Activated T-helper 1 cell treated with anti-CD3 and anti-CD28 coated beads, Interleukin-12 subunit alpha, Interleukin-12 subunit beta, Interleukin-2, Interleukin-4 antibody, amounts not matched to agents 30 ng/mL and 10 ng/mL and 1 ng/mL, durations not matched to agents 14 hours and 24 hours and 36 hours (primary cell): ENCODE results near the gene SET. TPM values are rescaled to one million over a fixed set of nuclear protein-coding genes. Genes with fewer than 3 reads are reported as not detected.

Source experiments
- DNase-seq: peaks from one replicate; pipeline ENCODE4 v3.0.0; 2021; ENCODE audit warnings: low spot score
- H3K27ac Mint-ChIP-seq: one replicate; pipeline ENCODE4 v1.8.0; 2021; ENCODE audit warnings: mild to moderate bottlenecking, mixed read lengths
- H3K27me3 Mint-ChIP-seq: one replicate; pipeline ENCODE4 v1.8.0; 2022; ENCODE audit warnings: mild to moderate bottlenecking, moderate library complexity, mixed read lengths; ENCODE audit not compliant: insufficient read depth
- H3K36me3 Mint-ChIP-seq: one replicate; pipeline ENCODE4 v1.8.0; 2021; ENCODE audit warnings: low read depth, mixed read lengths
- H3K4me1 Mint-ChIP-seq: one replicate; pipeline ENCODE4 v1.8.0; 2021; ENCODE audit warnings: low read depth, mixed read lengths
- H3K4me3 Mint-ChIP-seq: one replicate; pipeline ENCODE4 v1.8.0; 2021; ENCODE audit warnings: mild to moderate bottlenecking, moderate library complexity, mixed read lengths
- H3K9me3 Mint-ChIP-seq: one replicate; pipeline ENCODE4 v1.8.0; 2021; ENCODE audit warnings: mixed read lengths
- intact Hi-C: fragments of 100-400 bp; cut with micrococcal nuclease; formaldehyde crosslinking; loops from one replicate; pipeline ENCODE4 v1.15.1; 2024
- total RNA-seq: library from RNA; stranded (reverse); gene quantifications from 2 replicates; pipeline ENCODE4 v1.2.3, GENCODE V29; 2022

SET gene
- total RNA-seq, 1 donor from 2014 or later: 775 TPM

DNA sequence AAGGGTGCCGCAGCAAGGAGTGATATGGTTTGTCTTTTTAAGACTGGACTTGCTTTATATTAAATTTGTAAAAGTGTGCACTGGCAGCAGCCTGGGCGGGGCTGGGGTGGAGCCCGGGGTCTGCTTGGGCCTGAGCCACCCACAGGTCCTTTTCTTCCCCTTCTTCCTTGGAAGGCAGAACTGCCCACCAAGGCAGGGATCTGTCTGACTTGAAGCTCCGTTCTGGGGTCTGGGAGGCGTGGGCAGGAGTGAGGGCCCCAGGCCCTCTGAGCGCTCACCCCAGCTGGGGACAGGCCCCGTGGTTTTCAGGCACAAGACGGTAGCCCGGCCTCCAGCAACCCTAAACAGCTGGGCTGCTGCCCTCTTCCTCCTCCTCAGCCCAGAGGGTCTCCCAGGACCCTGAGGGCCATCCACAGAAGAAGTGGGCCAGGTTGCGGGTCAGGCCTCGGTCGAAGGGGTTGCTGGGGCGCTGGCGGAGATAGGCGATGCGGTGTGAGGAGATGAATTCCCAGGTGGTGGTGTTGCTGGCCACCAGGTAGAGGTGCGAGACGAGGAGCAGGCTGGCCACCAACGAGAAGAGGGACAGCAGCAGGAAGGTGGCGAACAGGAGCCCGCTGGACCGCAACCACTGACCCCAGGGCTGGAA, 31.9 kb downstream of the SET start:
- Mint-ChIP-seq H3K4me1 (peaks cover 33% of the 10 kb centered on the region), H3K4me3 (peak overlapping the region; percentile 54), H3K27ac (no peak overlapping the region), H3K9me3 (no peaks in the 10 kb centered on the region), H3K27me3 (no peaks in the 10 kb centered on the region), H3K36me3 (peaks cover 2% of the 10 kb centered on the region)
- DNase-seq: no peak
- intact Hi-C loops: loop anchor here (10.0 kb wide), 1 partner anchor 224 kb away; the partner anchor contains the start of genes DOLK and NUP188

DNA sequence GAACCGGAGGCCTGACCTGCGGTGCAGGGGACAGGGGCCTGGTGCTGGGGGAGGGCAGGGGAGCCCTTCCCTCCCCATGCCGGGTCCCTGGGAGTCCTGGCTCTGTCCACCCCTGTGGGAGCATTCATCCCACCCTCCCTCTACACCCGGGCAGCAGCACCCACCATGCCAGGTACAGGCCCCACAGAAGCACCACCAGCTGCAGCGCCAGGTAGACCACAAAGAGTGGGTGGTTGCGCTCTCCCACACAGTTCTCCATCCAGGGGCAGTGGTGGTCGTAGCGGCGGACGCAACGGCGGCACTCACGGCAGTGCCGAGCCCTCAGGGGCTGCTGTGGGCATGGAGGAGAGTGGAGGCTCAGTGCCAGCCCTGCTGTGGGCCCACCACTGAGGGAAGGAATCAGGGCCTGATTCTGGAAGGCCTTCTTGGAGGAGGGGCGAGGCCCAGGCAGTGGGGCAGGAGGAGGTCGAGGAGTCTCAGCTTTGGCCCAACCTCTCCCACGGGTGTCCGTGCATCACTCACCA, 32.5 kb downstream of the SET start:
- no peak for DNase-seq
- Mint-ChIP-seq H3K27me3 (no peaks in the 10 kb centered on the region), H3K4me1 (peaks cover 36% of the 10 kb centered on the region), H3K9me3 (no peaks in the 10 kb centered on the region), H3K27ac (no peak overlapping the region), H3K4me3 (peak overlapping the region; percentile 92), H3K36me3 (peaks cover 2% of the 10 kb centered on the region)
- intact Hi-C loops: loop anchor here (10.0 kb wide), 1 partner anchor 223 kb away; the partner anchor contains the start of genes DOLK and NUP188

DNA sequence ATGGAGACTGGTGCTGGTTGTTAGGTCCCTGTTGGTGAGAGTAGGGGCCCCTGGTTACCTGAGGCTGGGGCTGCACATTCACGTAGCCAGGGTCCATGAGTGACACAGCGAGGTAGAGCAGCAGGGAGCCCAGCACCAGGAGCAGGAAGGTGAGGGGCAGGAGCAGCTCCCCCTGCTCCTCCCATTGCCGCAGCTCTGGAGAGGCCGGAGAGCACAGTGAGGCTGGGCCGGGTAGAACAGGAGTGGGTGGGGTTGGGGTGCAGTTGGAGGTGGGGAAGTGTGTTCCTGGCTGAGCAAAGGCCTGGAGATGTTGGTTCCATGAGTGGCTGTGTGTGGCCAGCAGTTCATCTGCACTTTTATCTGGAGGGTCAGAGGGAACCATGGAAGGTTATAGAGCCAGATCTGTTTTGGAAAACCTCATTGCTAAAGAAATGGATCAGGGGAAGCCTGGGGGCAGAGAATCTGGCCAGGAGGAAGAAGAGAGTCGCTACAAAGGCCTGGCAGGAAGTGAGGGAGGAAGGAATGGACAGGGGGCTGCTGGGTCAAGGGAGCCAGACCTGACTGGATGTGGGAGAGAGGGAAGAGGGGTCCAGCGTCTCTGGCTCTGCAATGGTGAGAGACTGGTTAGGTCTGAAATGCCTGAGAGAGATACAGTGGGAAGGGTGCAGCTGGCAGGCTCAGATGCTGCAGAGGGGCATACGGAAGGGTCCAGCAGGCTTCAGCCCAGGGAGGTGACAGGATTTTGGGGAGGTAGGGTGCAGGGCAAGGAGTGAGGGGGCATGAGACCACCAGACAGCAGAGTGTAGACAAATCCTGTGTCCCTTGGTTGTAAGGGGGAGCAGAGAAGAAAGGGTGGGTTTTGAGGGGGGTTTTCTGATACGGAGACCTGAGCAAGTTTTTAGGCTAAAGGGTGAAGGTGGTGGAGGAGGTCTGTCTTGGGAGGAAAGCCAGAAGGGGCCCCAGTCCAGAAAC, 33.6 kb downstream of the SET start:
- Mint-ChIP-seq H3K27me3 (no peaks in the 10 kb centered on the region), H3K4me1 (peaks cover 40% of the 10 kb centered on the region), H3K27ac (peak overlapping the region; percentile 79), H3K4me3 (peak overlapping the region; percentile 92), H3K9me3 (no peaks in the 10 kb centered on the region), H3K36me3 (peaks cover 2% of the 10 kb centered on the region)
- intact Hi-C loops: loop anchor here (10.0 kb wide), 1 partner anchor 222 kb away; the partner anchor contains the start of genes DOLK and NUP188
- no peak for DNase-seq

DNA sequence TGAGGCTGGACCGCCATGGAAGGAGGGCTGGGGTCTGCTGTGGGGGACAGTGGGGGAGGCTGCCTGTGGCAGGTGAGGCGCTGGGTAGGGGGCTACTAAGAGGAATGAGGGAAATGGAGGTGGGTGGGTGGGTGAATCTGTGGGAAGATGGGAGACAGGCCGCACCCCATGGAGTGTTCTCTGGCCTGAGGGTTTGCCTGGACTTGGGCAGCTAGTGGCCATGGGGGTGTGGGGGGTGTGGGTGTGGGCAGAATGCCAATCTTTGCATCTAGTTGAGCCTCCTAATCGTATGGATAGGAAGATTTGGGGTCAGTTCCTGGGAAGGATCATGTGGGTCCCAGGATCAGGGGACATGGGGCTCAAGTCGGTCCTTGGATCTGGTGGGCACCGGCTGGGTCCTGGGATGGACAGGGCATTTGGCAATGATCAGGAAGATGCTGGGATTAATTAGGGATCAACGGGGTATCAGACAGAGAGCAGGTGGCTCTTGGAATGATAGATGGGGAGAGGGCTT, 34.4 kb downstream of the SET start:
- Mint-ChIP-seq H3K27ac (peak overlapping the region; percentile 93), H3K9me3 (no peaks in the 10 kb centered on the region), H3K36me3 (peaks cover 2% of the 10 kb centered on the region), H3K4me1 (peaks cover 42% of the 10 kb centered on the region), H3K27me3 (no peaks in the 10 kb centered on the region), H3K4me3 (peak overlapping the region; percentile 92)
- DNase-seq: no peak
- intact Hi-C loops: loop anchor here (10.0 kb wide), 1 partner anchor 221 kb away; the partner anchor contains the start of genes DOLK and NUP188

DNA sequence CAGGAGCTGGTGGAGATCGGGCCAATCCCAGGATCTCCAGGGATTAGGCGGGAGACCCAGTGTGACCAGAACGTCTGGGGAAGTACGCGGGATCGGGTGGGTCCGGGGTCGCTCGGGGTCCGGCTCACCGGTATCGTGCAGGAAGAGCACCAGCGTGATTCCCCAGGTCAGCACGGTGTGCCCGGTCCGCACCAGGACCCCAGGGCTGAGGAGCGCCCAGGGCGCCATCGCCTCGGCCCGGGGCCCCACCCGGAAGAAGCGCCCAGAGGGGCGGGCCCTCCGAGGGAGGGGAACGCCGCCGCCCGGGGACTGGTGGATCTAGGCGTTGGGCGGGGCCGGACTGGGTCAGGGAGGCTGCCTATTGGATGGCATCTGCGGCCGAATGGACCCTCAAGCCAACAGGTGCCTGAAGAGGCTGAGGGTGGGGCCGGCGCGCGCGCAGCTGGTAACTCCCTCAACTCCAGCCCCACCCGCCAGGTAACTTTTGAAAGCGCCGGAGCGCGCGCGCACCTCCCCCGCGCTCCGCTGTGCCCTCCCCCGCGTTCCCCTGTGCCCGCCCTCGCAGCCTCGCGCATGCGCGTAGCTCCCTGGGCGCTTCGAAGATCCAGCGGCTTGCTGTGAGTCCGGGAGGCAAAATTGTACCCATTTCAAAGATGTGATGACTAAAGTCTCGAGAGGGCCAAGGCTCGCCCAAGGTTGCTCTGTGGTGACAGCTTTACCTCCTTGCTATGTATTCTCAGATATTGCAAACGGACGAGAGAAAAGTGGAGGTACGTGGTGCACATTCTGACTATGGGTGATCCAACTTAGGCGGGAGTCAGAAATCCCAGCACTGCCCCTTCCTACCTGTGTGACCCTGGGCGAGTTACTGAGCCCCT, 35.1 kb downstream of the SET start, which contains the start of gene ZDHHC12:
Gene ZDHHC12 (minus strand): TSS at position 262 of the 878 bp plus-strand sequence. CDS start 34 bp downstream, at position 228.
- Mint-ChIP-seq H3K27ac (peak within 1 kb of the TSS; percentile 93), H3K9me3 (no peaks in the 10 kb centered on the region), H3K4me3 (peak within 1 kb of the TSS; percentile 92), H3K4me1 (peaks cover 42% of the 10 kb centered on the region), H3K27me3 (no peaks in the 10 kb centered on the region), H3K36me3 (peaks cover 2% of the 10 kb centered on the region)
- intact Hi-C loops: loop anchor here (1.0 to 10.0 kb wide), 12 partner anchors 22 to 353 kb away; partner anchors contain the start of genes DOLK, DYNC2I2, ENDOG and KYAT1
- DNase-seq: peak; percentile 99

DNA sequence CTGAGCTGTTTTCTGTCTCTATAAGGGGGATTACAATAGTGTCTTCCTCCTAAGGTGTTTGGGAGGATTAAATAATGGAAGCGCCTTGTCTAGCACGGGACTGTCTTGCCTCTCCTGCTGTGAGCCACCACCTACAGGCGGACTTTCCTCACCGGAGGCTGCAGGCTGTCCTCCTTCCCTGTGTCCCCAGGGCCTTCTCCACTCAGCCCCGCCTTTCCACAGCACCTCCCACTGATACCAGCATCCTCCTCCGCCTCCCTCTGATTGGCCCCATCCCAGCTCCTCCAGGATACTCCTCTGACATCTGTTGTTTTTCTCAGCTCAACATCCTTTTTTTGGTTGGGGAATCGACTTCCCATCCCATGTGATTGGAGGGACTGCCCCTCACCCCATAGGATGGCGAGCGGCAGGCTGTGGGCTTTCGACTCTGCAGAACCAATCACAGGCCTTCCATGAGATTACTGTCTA, 35.8 kb downstream of the SET start:
- peaks cover 42% of the 10 kb centered on the region for H3K4me1 Mint-ChIP-seq
- intact Hi-C loops: loop anchor here (1.0 to 10.0 kb wide), 12 partner anchors 22 to 353 kb away; partner anchors contain the start of genes DOLK, DYNC2I2, ENDOG and KYAT1

DNA sequence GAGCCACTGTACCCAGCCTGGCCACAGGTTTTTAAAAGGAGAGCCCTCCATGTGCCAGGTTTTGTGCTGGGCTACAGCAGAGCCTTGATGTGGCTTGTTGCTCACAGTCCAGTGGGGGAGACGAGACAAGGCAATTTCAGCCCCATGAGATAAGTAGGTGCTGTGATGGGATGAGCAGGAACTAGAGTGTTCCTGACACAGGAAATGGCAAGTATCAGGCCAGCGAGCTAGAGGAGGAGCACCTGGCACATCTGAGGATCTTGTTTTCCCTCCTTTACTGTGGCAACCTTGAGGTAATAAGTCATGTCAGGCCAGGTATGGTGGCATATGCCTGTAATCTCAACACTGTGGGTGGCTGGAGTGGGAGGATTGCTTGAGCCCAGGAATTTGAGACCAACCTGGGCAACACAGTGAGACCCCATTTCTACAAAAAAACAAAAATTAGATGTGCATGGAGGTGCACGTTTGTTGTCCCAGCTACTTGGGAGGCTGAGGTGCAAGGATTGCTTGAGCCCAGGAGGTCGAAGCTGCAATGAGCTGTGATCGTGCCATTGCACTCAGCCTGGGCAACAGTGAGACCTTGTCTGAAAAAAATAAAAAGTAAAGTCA, 38.7 kb downstream of the SET start:
- no peak overlapping the region for H3K4me3 Mint-ChIP-seq

More for the DNA sequence above, 35.8 kb downstream of the SET start:
- Mint-ChIP-seq H3K27me3 (no peaks in the 10 kb centered on the region), H3K36me3 (peaks cover 2% of the 10 kb centered on the region), H3K9me3 (no peaks in the 10 kb centered on the region), H3K4me3 (peak overlapping the region; percentile 92), H3K27ac (peak overlapping the region; percentile 80)
- DNase-seq: peak; percentile 20

DNA sequence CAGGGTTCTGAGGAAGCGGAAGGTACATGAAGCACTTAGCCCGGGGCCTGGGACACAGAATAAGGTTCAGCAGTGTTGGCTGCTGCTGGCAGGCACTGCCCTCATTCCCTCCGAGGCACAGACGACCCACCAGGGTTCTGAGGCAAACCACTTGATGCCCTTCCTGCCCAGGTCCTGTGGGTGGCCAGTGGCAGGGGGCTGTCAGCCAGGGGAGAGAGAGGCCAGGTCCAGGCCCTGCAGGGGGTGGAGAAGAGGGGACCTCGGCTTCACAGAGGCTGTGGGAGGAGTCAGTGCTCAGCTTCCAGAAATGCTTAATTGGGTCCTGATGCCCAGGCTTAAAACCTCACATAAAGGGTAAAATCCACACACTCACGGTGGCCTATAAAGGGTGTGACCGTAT, 39.3 kb downstream of the SET start:
- Mint-ChIP-seq H3K27me3 (no peaks in the 10 kb centered on the region), H3K4me3 (no peak overlapping the region), H3K36me3 (no peaks in the 10 kb centered on the region), H3K4me1 (peaks cover 29% of the 10 kb centered on the region), H3K27ac (no peak overlapping the region), H3K9me3 (no peaks in the 10 kb centered on the region)
- DNase-seq: no peak
- intact Hi-C loops: loop anchor here (10.0 kb wide), 1 partner anchor 217 kb away; the partner anchor contains the start of genes DOLK and NUP188

More for the DNA sequence above, 38.7 kb downstream of the SET start:
- no peaks in the 10 kb centered on the region for H3K9me3 Mint-ChIP-seq
- no peak overlapping the region for H3K27ac Mint-ChIP-seq
- intact Hi-C loops: loop anchor here (10.0 kb wide), 1 partner anchor 217 kb away; the partner anchor contains the start of genes DOLK and NUP188
- DNase-seq: no peak
- H3K36me3 Mint-ChIP-seq: no peaks in the 10 kb centered on the region
- H3K27me3 Mint-ChIP-seq: no peaks in the 10 kb centered on the region
- peaks cover 35% of the 10 kb centered on the region for H3K4me1 Mint-ChIP-seq

DNA sequence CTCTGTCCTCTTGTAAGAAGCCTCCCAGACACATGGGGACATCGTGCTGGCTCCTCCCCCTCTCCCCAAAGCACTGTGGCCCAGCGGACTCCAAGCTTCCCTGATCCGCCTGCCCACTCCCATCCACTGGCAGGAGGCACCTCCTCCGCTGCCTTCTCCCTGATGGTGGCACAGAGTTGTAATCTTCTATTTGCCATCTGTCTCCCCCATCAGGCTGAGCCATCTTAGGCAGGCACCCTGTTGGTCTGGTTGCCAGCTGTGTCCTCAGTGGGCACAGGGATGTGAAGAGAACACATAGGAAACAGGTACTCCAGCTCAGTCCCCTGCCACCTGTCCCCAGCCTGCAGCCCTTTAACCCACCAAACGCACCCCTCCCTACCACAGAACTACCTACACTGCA, 40.3 kb downstream of the SET start:
- no peak for DNase-seq
- intact Hi-C loops: loop anchor here (10.0 kb wide), 1 partner anchor 215 kb away; the partner anchor contains the start of genes DOLK and NUP188
- Mint-ChIP-seq H3K4me1 (peaks cover 24% of the 10 kb centered on the region), H3K36me3 (no peaks in the 10 kb centered on the region), H3K4me3 (no peak overlapping the region), H3K27ac (no peak overlapping the region), H3K27me3 (no peaks in the 10 kb centered on the region), H3K9me3 (no peaks in the 10 kb centered on the region)

DNA sequence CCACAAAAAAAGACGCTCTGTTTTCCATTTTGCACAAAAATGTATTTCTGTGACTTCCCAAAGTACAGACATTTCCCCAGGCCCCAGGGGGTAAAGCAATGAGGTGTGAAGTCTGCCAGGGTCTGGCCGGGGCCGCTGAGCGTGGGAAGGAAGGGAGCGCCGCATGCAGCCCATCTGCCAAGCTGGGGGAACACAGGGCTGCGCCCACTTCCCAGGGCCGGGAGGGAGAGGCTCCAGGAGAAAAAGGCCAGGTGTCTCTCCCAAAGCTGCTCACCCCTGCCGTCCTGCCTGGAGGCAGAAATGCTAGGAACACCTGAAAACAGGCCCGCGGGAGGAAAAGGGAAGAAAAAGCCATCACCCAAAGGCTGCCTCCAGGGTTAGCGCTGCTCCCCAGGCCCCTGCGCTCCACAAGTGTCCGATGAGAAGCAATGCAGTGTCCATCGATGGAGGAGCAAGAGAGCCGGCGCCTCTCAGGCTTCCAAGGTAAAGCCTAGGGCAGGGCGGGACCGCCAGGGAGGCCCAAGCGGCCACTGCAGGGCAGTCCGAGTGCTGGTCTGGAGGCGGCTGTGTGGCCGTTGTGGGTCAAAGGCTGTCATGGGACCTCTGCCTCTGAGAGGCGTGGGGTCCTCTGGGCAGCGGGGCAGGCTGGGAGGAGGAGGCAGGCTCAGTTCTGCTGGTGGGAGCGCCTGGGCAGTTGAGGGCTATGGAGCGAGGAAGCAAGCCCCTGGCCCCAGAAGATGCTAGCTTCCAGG, 40.9 kb downstream of the SET start:
- intact Hi-C loops: loop anchor here (10.0 kb wide), 1 partner anchor 215 kb away; the partner anchor contains the start of genes DOLK and NUP188

More for the DNA sequence above, 40.9 kb downstream of the SET start:
- Mint-ChIP-seq H3K36me3 (no peaks in the 10 kb centered on the region), H3K27me3 (no peaks in the 10 kb centered on the region), H3K4me1 (peaks cover 18% of the 10 kb centered on the region), H3K27ac (no peak overlapping the region), H3K9me3 (no peaks in the 10 kb centered on the region), H3K4me3 (no peak overlapping the region)
- no peak for DNase-seq
